NK-92 (cell line): ENCODE measurements around the gene ANKIB1.

Source experiments
- DNase-seq: peaks from one replicate; lab custom pipeline; 2025; ENCODE audit not compliant: unreplicated experiment; lab: John Stamatoyannopoulos, UW

Gene ANKIB1

DNA sequence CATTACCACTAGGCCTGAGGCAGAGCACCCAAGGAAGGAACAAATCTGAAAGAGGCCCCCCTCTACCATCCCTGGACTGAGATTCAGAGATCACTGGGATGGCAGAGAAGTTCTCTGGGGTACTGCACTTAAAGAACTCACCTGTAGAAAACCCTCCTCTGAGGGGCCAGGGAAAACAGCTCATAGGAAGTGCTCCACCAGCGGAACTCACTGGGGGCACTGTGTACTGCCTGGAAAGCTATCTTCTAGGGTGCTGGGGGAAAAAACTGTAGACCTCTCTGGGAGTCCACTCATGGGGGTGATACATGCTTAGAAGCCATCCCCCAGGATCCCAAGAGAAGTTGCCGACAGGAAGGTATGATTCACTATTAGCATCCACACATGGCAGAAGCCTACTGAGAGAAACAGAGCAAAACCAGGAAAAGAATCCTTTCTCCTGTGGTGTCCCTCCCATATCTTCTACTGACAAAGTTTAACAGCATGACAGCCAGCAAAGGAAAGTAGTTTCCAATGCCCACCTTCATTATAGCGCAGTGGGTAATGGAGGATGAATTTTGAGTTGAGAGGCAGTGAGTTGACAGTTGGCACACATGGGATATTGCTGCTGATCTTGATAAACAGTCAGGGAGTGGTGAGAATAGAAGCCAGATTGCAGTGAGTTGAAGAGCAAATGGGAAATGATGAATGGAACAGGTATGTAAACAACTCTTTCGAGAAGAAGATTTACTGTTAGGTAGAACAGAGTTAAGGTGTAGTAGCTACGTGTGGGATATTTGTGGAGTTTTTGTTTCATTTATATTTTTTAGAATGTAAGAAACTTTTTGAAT lies 20.9 kb downstream of the ANKIB1 start:
- DNase-seq = no peak

DNA sequence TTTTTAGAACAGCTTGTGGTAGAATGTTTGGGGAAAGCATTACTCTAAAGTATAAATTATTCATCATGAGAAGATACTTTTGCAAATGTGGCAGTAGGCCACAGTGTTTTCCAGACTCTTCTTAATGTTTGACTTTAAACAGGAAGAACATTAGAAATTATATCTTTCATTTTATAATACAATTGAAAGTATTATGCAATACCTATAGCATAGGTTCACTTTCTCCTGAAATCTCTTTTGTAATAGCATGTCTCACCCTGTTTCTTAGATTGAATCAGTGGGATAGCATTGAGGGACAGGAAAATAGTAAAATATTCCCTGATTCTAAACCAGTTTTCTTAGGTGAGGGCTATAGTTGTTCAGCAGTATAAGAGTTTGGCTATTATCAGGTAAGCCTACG lies 23.1 kb downstream of the ANKIB1 start:
- no peak for DNase-seq

DNA sequence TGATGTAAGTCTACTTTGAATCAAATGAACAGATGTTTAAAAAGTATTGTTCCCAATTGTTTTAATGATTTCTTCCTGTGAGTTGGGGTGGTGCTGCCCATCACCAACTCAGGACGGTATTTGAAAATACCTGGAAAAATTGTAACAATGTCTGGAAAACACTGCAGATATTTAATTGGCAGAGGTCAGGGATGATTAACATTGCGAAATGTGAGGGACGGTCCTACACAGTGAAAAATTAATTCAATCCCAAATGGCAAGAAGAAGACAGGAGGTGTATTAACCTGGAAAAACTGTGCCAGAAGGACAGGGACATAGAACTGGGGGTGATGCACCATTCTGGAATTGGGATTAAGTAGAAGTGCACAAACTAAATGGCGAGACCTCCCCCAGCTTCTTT lies 29.6 kb downstream of the ANKIB1 start:
- no peak for DNase-seq

DNA sequence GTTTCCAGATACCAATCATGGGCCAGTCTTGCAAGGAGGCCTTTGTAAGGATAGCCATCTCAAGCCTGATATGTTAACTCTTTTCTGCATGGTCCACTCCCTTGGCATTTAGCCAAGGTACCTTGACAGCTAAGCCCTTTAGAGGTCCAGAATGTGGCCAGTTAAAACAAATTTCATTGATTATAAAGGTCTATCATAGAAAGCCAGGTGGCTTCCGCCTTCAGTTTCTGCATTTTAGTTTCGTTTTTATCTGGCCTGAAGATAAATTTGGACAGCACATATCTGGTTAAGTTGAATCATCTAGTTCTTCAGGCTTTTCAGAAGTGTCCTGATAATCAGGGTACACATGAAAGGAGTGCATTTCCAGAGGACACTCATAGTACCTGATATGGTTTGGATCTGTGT lies 30.7 kb downstream of the ANKIB1 start:
- no peak for DNase-seq

DNA sequence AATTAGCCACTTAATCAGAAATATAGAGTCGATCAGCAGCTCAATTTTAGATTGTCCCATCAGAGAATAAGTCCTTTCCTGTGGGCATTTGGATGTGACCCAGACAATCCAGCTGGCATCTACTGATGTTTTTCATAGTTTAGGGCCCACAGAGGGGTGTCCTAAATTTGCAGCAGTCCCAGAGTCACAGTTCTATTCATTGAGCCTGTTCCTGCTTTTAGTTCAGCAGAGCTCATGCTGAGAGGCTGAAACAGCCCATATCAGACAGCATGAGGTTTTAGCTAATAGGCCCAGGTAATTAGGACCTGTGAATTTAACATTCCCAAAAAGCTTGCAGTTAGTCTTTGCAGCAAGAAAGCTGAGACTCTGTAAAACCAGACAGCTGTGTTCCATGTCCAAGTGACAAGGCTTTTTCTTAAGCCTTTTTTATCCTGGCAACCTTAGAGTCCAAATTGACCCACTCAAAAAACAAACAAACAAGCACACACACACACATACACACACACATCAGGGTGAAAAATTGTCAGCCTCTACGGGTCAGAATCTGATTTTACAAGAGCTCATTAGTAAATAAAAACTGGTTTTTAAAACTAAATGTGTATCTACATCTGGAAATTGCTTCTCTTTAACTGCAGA lies 33.7 kb downstream of the ANKIB1 start:
- DNase-seq = no peak

DNA sequence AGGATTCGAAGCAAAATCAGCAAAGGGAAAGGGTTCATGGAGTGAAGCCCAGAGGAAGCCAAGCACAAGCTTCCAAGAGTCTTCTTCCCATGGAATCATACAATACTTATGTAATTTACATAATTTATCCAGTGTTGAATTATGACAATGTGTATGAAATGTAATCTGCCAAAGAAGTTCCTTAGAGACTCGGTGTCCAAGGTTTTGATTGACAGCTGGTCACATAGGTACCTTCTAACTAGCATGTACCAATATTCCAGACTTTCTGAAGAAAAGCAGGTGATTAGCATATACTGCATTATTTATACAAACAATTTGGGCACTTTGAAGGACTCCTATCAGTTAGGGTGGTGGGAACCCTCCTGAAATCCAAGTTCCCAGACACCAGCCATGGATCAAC lies 35.3 kb downstream of the ANKIB1 start:
- DNase-seq = no peak

DNA sequence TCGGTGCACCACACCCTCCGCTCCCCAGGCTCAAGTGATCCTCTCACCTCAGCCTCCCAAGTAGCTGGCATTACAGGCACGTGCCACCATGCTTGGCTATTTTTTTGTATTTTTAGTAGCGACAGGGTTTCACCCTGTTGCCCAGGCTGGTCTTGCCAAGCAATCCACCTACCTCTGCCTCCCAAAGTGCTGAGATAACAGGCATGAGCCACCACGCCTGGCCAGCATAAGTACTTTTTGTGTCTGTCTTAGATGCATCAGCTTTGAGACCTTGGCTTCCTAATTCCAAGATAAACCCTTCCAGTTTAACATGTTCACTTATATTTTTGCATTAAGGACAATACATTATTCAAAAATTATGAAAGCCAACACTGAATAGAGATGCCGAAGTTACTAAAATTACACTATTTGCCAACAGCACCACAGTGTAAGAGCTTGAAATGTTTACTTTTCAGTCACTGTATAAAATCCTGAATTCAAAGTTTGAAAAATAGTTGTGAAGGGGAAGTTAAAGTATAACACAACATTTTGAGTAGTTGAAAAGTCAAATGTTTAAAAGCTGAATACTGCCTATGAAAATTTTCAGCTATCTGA lies 36.5 kb downstream of the ANKIB1 start:
- DNase-seq = no peak

DNA sequence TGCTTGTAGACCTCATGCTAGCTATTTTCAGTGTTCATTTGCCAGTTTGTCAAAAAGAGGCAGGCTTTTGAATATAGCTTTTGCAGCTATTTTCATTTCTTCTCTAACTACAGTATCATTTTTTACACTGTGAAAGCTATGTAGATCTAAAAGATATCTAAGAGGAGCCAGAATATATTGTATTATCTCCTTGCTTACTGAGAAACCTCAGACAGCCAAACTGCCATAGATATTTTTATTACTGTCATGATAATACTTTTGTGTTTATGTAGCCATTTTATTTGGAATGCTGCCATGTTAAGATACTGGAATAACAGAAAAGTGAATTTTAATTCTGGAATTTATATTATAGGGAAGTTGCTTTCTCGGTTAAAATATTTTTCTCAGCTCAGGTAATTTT lies 37.2 kb downstream of the ANKIB1 start:
- DNase-seq = no peak

DNA sequence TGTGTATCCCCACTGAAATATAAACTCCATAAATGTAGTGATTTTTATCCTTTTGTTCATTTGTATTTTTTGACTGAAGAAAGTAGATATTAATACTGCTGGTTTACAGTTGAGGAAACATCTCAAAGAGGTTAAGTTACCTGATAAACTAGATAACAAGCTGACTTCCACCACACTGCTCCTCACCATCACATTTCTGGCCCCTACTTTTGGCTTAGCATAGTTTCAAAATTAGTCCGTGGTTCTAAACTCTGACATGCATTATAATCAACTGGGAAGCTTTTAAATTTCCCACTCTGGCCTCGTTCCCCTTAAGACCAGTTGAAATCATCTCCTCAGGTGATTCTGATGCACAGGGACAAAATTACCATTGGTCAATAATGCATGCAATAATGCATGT lies 43.5 kb downstream of the ANKIB1 start:
- no peak for DNase-seq

DNA sequence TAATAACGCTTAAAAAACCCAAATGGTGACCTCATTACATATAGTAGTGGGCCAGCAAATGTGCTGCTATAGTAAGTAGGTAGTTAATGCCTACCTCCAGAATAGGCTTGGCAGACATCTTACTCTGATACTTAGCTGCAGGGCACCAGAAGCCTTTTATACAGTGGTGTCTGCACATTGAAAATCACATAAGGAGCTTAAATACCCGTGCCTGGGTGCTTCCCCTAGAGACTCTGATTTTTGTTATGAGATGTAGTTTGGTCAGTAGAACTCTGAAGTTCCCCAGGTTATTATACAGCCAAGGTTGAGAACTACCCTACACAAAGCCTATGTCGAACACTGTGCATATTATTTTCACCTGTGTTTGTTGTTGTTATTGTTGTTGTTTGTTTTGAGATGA lies 47.2 kb downstream of the ANKIB1 start:
- DNase-seq = no peak

DNA sequence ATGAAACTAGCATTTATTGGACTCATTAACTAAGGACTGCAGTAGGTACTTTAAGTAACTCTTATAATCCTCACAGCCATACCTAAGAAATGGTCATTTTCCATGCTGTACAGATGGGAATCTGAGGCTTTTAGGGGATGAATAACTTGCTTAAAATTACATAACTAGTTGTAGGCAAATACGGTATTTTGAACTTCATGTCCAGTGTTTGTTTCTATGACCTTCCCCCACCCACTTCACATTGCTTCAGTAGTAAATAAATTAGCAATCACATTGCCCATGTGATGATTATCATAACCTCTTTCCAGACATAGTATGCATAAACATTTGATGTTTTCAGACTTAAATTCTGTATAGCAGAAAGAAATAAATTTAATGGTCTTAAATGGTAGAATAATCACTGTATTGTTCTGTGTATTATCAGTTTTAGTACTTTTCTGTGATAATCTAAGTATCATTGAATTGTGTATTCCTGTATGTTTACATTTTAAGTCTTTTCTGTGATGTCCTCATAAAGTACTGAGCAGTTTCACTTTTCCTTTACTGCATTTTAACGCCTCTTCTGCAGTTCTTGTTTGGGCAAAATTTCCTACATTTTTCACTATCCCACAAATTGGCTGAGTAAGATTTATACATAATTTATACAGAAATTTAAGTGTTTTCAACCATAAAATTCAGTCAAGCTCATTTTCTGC lies 48.3 kb downstream of the ANKIB1 start:
- DNase-seq = no peak

DNA sequence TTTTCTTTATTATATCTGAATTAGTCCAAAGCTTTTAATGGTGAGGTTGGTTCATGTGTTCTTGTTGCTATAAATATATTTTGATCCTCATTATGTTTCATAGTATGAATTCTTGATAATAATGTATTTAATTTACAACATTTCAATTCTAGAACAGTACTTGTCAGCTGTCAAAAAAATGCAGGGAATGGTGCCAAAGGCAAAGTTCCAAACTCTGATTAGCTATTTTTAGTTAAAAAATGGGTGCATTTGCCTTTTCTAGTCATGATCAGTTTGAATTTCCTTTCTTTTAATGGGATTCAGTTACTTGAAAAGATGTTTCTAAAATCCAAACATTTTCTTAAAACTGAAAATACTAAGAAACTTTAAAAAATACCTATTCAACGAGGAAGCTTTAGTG lies 49.6 kb downstream of the ANKIB1 start:
- no peak for DNase-seq

DNA sequence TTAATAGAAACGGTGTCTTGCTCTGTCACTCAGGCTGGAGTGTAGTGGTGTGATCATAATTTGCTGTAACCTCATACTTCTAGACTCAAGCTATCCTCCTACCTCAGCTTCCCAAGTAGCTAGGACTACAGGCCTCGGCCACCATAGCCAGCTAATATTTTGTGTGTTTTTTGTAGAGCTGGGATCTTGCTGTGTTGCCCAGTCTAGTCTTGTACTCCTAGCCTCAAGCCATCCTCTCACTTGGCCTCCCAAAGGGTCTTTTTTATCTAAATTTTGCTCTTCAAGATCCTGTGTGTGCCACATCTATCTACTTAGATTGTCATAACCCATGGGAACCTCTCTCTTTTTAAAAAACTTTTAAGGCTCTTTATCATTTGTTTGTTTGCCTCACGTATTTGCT lies 50.5 kb downstream of the ANKIB1 start:
- no peak for DNase-seq

DNA sequence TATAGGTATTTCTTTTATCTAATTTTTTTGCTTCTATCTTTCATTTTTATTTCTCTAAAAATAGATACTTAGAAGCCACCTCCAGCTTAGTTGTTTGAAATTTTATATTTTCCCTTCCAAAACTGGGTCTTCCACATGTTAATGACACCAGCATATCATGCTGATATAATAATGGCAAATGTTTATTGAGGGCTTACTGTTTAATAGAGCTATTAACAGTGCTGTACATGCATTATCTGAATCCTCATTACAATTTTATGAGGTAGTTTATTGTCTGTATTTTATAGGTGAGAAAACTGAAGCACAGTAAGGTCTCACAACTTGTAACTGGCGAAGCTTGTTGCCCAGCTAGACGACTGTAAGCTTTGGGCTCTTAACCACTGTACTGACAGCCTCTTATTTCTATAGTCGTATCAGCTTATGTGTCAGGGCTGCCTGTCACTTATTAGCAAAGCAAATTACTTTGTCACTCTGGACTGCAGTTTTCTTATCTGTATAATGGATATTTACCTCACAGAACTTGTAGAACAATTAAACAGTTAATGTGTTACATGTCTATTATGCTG lies 51.2 kb downstream of the ANKIB1 start:
- DNase-seq = no peak

DNA sequence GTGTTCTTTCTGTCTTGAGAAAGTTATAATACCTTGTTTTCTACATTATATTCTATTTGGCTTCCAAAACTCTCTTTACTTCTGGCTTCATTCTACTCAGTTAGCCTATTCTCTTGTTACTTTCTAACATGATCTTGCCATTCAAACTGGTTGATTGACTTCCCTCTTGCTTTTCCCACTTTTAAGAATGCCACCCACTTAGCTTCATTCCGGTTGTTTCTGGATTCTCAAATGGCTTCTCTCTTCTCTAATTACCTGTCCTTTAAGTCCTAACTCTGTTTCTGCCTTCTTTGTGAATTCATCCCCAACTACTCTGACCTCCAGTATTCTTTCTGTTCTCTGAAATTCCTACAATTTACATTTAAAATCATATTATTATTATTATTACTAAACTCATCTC lies 52.0 kb downstream of the ANKIB1 start:
- DNase-seq = no peak

DNA sequence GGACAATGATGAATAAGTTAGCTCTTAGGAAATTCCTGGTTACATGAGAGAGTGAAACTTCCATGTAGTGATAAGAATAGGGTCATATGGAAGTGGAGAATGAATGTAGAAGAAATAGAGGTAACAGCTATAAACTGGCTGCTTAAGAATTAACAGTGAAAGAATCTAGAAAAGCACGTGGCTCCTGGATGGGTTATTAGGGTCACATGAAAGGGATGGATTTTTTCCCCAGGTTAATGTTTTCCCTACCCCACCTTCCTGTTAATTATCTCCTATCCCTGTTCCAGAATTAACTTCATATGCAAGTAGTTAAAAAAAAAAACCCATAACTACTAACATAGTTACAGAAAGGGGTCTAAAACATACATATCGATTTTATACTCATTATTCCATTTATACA lies 58.0 kb downstream of the ANKIB1 start:
- DNase-seq = no peak

DNA sequence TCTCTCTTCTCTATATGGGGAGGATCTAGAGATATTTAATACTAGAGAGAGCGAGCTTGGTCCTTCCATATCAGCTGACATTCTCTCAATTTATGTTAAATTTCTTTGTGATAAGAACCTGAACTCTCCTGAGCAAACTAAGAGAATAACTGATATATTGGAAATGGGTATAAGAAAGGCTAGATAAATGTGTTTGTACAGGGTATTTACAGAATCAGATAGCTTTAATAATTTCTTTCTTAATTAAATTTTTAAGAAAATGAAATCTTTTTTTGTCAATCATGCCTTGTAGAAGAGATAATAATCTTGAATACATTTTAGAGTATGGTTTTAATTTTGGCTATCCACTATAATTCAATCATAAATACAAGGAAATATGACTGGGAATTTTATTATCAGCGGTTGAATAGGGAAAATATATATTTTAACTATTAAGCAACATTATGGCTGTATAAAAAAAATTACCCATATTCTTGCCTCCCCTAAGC lies 58.7 kb downstream of the ANKIB1 start:
- DNase-seq = no peak

DNA sequence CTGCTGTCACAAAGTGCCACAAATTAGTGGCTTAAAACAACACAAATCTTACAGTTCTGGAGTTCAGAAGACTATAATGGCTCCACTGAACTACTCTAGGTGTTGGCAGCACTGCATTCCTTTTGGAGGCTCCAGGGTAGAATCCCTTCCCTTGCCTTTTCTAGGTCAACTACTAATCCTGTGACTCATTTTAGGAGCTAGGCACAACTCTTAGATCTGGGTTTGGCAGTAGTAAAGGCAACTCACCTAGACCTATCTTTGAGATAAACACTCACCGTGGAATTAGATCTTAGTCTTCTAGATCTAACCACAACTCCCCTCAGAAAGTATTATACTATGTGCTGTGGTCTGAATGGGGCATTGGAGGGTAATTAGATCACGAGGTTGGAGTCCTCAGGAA lies 60.4 kb downstream of the ANKIB1 start:
- DNase-seq = no peak

DNA sequence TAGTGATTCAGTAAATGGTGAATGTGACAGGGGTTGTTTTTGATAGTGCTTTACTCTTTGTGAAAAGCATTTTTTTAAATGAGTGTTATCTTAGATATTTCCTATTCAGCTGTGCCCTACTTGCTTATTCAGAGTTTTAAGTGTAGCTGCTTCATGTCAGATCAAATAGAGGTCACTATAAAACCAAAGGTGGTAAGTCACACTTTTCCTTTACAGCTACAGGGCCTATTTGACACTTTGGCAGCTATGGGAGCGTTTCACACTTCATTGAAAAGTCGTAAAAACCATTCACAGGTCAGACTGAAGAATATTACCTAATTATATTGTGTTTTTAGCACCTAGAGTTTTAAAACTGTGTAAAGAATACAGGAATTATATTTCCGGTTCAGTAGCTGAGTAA lies 67.3 kb downstream of the ANKIB1 start:
- DNase-seq = no peak

DNA sequence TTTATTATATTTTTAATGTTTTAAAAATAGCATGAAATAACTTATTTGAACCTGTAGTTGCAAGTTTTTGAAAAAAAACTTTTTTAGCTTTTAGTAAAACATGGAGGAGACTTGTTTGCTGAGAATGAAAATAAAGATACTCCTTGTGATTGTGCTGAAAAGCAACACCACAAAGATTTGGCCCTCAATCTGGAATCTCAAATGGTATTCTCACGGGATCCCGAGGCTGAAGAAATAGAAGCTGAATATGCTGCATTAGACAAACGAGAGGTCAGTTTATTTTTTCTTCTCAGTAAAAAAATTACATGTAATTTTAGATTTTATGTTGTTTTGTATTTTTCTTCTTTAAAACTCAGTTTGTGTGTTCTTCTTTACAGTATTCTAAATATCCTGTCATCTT lies 73.5 kb downstream of the ANKIB1 start:
- DNase-seq = no peak

DNA sequence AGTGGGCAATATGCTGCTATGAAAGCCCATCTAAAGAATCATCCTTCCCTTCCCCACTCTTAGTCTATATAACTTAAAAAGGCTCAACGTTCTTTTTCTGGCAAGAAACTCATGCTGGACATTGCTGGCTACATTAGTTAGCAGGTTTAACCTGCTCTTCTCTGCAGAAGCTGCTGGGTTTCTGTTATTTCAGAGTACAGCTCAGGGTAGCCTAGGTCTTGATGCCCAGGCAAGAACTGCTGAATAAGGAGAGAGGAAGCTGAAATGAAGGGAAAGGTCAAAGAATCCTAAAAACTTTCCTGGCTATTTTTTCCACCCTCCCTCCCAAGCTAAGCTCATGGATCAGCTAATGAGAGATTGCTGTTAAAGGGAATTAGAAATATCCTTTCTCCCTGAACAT lies 79.4 kb downstream of the ANKIB1 start:
- DNase-seq = no peak
